VCaP (cell line): ENCODE measurements around the gene RAPGEF1.
"Not testable (repeated sequence)": the region's sequence is repeated elsewhere in the genome, so short reads cannot be mapped to it uniquely, and the experiment has no call there.

Experiments
- H3K27ac ChIP-seq: fragments of 450-650 bp; 2 replicates; pipeline ENCODE4 v1.5.1; 2017
- CTCF ChIP-seq: fragments of 450-650 bp; conservative IDR thresholded peaks from 2 replicates; pipeline ENCODE4 v1.5.1; 2017; ENCODE audit warnings: mild to moderate bottlenecking, moderate library complexity

Gene RAPGEF1

GRCh38 chr9:131762356-131762932, 22.6 kb upstream of the RAPGEF1 start:
- H3K27ac ChIP-seq, result peak overlapping the region; percentile 30; the same call in 1 of the 2 replicates
- TF ChIP-seq CTCF, result peak; percentile 95

GRCh38 chr9:131759017-131759647, 19.3 kb upstream of the RAPGEF1 start:
- no peak overlapping the region for H3K27ac ChIP-seq
- no peak for TF ChIP-seq CTCF

- TF ChIP-seq CTCF, result no peak
- no peak overlapping the region for H3K27ac ChIP-seq
These were observed 17.7 kb upstream of the RAPGEF1 start for GRCh38 chr9:131757549-131757948.

GRCh38 chr9:131755541-131756198, 15.8 kb upstream of the RAPGEF1 start:
- peak; percentile 69 for TF ChIP-seq CTCF
- H3K27ac ChIP-seq, result no peak overlapping the region

GRCh38 chr9:131754846-131755245, 15.0 kb upstream of the RAPGEF1 start:
- H3K27ac ChIP-seq, result peak overlapping the region; percentile 25
- TF ChIP-seq CTCF, result no peak

GRCh38 chr9:131753751-131754150, 13.9 kb upstream of the RAPGEF1 start:
- H3K27ac ChIP-seq, result not testable (repeated sequence)

GRCh38 chr9:131752231-131752884, 12.5 kb upstream of the RAPGEF1 start:
- no peak overlapping the region for H3K27ac ChIP-seq

More at GRCh38 chr9:131752231-131752884, 12.5 kb upstream of the RAPGEF1 start:
- no peak; the same call in 1 of the 2 replicates for TF ChIP-seq CTCF
